ENCODE measurements around the gene DUSP6.

GRCh38 chr12:89363582-89363981, 11.3 kb upstream of the DUSP6 start:
- TF ChIP-seq POLR2A (IDR thresholded peaks at IDR 0.05) (no peak), CTCF (IDR thresholded peaks at IDR 0.05) (no peak), POLR2AphosphoS5 (IDR thresholded peaks at IDR 0.05) (no peak)
